H9 (cell line): ENCODE measurements around the gene TTC39A. TPM values are rescaled to one million over a fixed set of nuclear protein-coding genes. Genes with fewer than 3 reads are reported as not detected.

Experiments used
- DNase-seq: peaks from one replicate; pipeline ENCODE4 v3.0.0-alpha.2; 2017
- H2AFZ ChIP-seq: one replicate; pipeline ENCODE4 v1.6.1; 2013; ENCODE audit warnings: mild to moderate bottlenecking, low read length, control low read depth, moderate library complexity
- H2AK5ac ChIP-seq: 2 replicates; pipeline ENCODE4 v1.6.1; 2013; ENCODE audit warnings: low read length, control low read depth, mixed read lengths; ENCODE audit not compliant: insufficient read length
- H2BK120ac ChIP-seq: one replicate; pipeline ENCODE4 v1.6.1; 2013; ENCODE audit warnings: low read depth, mild to moderate bottlenecking, low read length, control low read depth, inconsistent platforms; ENCODE audit not compliant: poor library complexity, severe bottlenecking
- H2BK12ac ChIP-seq: 2 replicates; pipeline ENCODE4 v1.6.1; 2013; ENCODE audit warnings: low read length, control low read depth, mixed read lengths, low read depth; ENCODE audit not compliant: insufficient read length
- H2BK15ac ChIP-seq: 2 replicates; pipeline ENCODE4 v1.6.1; 2013; ENCODE audit warnings: low read depth, low read length, control low read depth
- H2BK20ac ChIP-seq: one replicate; pipeline ENCODE4 v1.6.1; 2013; ENCODE audit warnings: low read depth, mild to moderate bottlenecking, low read length, control low read depth, inconsistent platforms; ENCODE audit not compliant: poor library complexity, severe bottlenecking
- H2BK5ac ChIP-seq: 2 replicates; pipeline ENCODE4 v1.6.1; 2013; ENCODE audit warnings: low read length, control low read depth, mixed read lengths; ENCODE audit not compliant: insufficient read length
- H3K14ac ChIP-seq: 2 replicates; pipeline ENCODE4 v1.6.1; 2013; ENCODE audit warnings: low read length, control low read depth; ENCODE audit not compliant: insufficient read depth
- H3K18ac ChIP-seq: 2 replicates; pipeline ENCODE4 v1.6.1; 2013; ENCODE audit warnings: low read depth, mild to moderate bottlenecking, mixed read lengths, low read length, control low read depth; ENCODE audit not compliant: insufficient read length
- H3K23ac ChIP-seq: 2 replicates; pipeline ENCODE4 v1.6.1; 2013; ENCODE audit warnings: low read length, control low read depth, mixed read lengths, low read depth; ENCODE audit not compliant: insufficient read length
- H3K23me2 ChIP-seq: 2 replicates; pipeline ENCODE4 v1.6.1; 2013; ENCODE audit warnings: low read depth, mild to moderate bottlenecking, mixed read lengths, low read length, control low read depth; ENCODE audit not compliant: insufficient read length, poor library complexity, severe bottlenecking
- H3K27ac ChIP-seq: 2 replicates; pipeline ENCODE4 v1.5.1; 2013; ENCODE audit warnings: low read length, control low read depth, mixed read lengths, low read depth; ENCODE audit not compliant: insufficient read length
- H3K27me3 ChIP-seq: 2 replicates; pipeline ENCODE4 v1.6.1; 2013; ENCODE audit warnings: low read length, control low read depth, inconsistent platforms; ENCODE audit not compliant: insufficient read depth
- H3K4ac ChIP-seq: 2 replicates; pipeline ENCODE4 v1.6.1; 2013; ENCODE audit warnings: low read depth, mild to moderate bottlenecking, control low read depth, inconsistent platforms, low read length, moderate library complexity
- H3K4me1 ChIP-seq: 2 replicates; pipeline ENCODE4 v1.6.1; 2013; ENCODE audit warnings: low read length, control low read depth, inconsistent platforms; ENCODE audit not compliant: insufficient read depth
- H3K4me2 ChIP-seq: 2 replicates; pipeline ENCODE4 v1.6.1; 2013; ENCODE audit warnings: low read length, control low read depth, mixed read lengths; ENCODE audit not compliant: insufficient read length, insufficient read depth
- H3K56ac ChIP-seq: 2 replicates; pipeline ENCODE4 v1.6.1; 2013; ENCODE audit warnings: low read depth, mild to moderate bottlenecking, mixed read lengths, low read length, control low read depth; ENCODE audit not compliant: insufficient read length
- H3K79me1 ChIP-seq: 2 replicates; pipeline ENCODE4 v1.6.1; 2013; ENCODE audit warnings: low read depth, mild to moderate bottlenecking, moderate library complexity, low read length, control low read depth, inconsistent platforms; ENCODE audit not compliant: insufficient read depth, poor library complexity, severe bottlenecking
- H3K79me2 ChIP-seq: 2 replicates; pipeline ENCODE4 v1.6.1; 2013; ENCODE audit warnings: low read length, control low read depth, inconsistent platforms; ENCODE audit not compliant: insufficient read depth
- H3K9ac ChIP-seq: 2 replicates; pipeline ENCODE4 v1.6.1; 2013; ENCODE audit warnings: low read length, control low read depth, mixed read lengths; ENCODE audit not compliant: insufficient read length; ENCODE audit errors: extremely low read depth
- H3K9me3 ChIP-seq: one replicate; pipeline ENCODE4 v1.6.1; 2013; ENCODE audit warnings: low read depth, low read length, inconsistent platforms; ENCODE audit not compliant: control insufficient read depth
- H3T11ph ChIP-seq: one replicate; pipeline ENCODE4 v1.6.1; 2013; ENCODE audit warnings: mild to moderate bottlenecking, low read length, control low read depth, inconsistent platforms
- H4K20me1 ChIP-seq: one replicate; pipeline ENCODE4 v1.6.1; 2013; ENCODE audit not compliant: control insufficient read depth, insufficient read length, insufficient read depth
- H4K5ac ChIP-seq: 2 replicates; pipeline ENCODE4 v1.6.1; 2013; ENCODE audit warnings: low read depth, mild to moderate bottlenecking, mixed read lengths, low read length, control low read depth; ENCODE audit not compliant: insufficient read length
- H4K8ac ChIP-seq: replicated peaks from 2 replicates; pipeline ENCODE4 v1.6.1; 2013; ENCODE audit warnings: low read length, control low read depth, mixed read lengths, low read depth; ENCODE audit not compliant: insufficient read length
- H4K91ac ChIP-seq: 2 replicates; pipeline ENCODE4 v1.6.1; 2013; ENCODE audit warnings: low read depth, mild to moderate bottlenecking, moderate library complexity, mixed read lengths, low read length, control low read depth; ENCODE audit not compliant: insufficient read length
- H3K27ac Mint-ChIP-seq, 3 experiments: 2 replicates in 2 of 3; 3 replicates in 1 of 3; pipeline ENCODE4 v1.8.0; 2020 to 2021; ENCODE audit warnings: mixed read lengths in 3 of 3, mild to moderate bottlenecking in 1 of 3, moderate library complexity in 1 of 3
- H3K27me3 Mint-ChIP-seq: 2 replicates; pipeline ENCODE4 v1.8.0; 2021; ENCODE audit warnings: low read depth, mild to moderate bottlenecking, moderate library complexity, mixed read lengths
- H3K36me3 Mint-ChIP-seq, 3 experiments: 2 replicates in 2 of 3; 3 replicates in 1 of 3; pipeline ENCODE4 v1.8.0; 2020 to 2021; ENCODE audit warnings: low read depth in 3 of 3, mixed read lengths in 3 of 3; ENCODE audit not compliant: insufficient read depth in 1 of 3
- H3K4me1 Mint-ChIP-seq, 2 experiments: 2 replicates each; pipeline ENCODE4 v1.8.0; 2020; ENCODE audit warnings: mixed read lengths in 2 of 2
- H3K4me3 Mint-ChIP-seq, 2 experiments: 2 replicates in 1 of 2; 3 replicates in 1 of 2; pipeline ENCODE4 v1.8.0; 2020 to 2021; ENCODE audit warnings: mild to moderate bottlenecking in 2 of 2, mixed read lengths in 2 of 2, moderate library complexity in 1 of 2
- H3K9me3 Mint-ChIP-seq, 2 experiments: 2 replicates in 1 of 2; 3 replicates in 1 of 2; pipeline ENCODE4 v1.8.0; 2020; ENCODE audit warnings: mild to moderate bottlenecking in 2 of 2, mixed read lengths in 2 of 2, moderate library complexity in 1 of 2
- WGBS: extraction: QIAGEN DNeasy Blood & Tissue Kit; methylation state at CpG from one replicate; pipeline ENCODE4 v1.1.7; 2013; ENCODE audit warnings: missing lambda C conversion rate, low lambda C conversion rate, mixed read lengths; ENCODE audit not compliant: insufficient read length; ENCODE audit errors: extremely low coverage; 5-methylcytosine and 5-hydroxymethylcytosine counted together
- total RNA-seq: library from RNA; stranded (reverse); gene quantifications from 2 replicates; pipeline ENCODE4 v1.2.1, GENCODE V29; 2021
- TF ChIP-seq, protein P1 (sequence below): fragments of 200-600 bp; sonication (generic); conservative IDR thresholded peaks from 3 replicates; pipeline ENCODE4 v1.8.0; 2021; ENCODE audit warnings: antibody characterized with exemption, mild to moderate bottlenecking

TTC39A gene
- total RNA-seq, 1 experiment from 2014 or later, result 7.7 TPM

DNA sequence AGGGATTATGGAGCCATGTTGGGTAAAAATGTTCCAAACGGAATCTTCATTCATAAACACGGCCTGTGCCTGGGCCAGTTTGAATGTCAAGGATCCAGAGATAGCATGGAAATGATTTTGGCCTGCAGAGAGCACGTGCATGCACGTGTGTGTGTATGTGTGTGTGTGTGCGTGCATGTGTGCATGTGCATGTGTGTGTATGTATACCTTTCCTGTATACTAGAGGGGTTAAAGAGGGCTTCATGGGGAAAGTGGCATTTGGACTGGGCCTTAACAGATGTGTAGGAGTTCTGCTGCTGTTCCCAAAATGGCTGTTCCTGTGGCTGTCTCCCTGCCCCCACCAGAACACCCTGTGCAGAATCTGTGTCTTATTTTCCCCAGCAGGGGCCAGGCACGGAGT lies 21.7 kb downstream of the TTC39A start:
- no peaks in the 10 kb centered on the region for H4K20me1 ChIP-seq
- H3K27ac ChIP-seq, result no peak overlapping the region
- Mint-ChIP-seq H3K27me3 (no peaks in the 10 kb centered on the region; the same call in 1 of the 2 replicates), H3K4me3 (no peak overlapping the region), H3K36me3 (no peaks in the 10 kb centered on the region), H3K4me1 (peaks cover 7 to 13% of the 10 kb centered on the region in 2 experiments), H3K27ac (no peak overlapping the region), H3K9me3 (no peaks in the 10 kb centered on the region)
- H3K14ac ChIP-seq, result no peak overlapping the region
- no peak overlapping the region for H3K18ac ChIP-seq
- H4K91ac ChIP-seq, result no peak overlapping the region
- no peak overlapping the region for H2AK5ac ChIP-seq
- H3T11ph ChIP-seq, result no peak overlapping the region
- TF ChIP-seq, protein P1, sequence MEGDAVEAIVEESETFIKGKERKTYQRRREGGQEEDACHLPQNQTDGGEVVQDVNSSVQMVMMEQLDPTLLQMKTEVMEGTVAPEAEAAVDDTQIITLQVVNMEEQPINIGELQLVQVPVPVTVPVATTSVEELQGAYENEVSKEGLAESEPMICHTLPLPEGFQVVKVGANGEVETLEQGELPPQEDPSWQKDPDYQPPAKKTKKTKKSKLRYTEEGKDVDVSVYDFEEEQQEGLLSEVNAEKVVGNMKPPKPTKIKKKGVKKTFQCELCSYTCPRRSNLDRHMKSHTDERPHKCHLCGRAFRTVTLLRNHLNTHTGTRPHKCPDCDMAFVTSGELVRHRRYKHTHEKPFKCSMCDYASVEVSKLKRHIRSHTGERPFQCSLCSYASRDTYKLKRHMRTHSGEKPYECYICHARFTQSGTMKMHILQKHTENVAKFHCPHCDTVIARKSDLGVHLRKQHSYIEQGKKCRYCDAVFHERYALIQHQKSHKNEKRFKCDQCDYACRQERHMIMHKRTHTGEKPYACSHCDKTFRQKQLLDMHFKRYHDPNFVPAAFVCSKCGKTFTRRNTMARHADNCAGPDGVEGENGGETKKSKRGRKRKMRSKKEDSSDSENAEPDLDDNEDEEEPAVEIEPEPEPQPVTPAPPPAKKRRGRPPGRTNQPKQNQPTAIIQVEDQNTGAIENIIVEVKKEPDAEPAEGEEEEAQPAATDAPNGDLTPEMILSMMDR, result no peak
- H4K8ac ChIP-seq, result no peak overlapping the region
- no peak overlapping the region for H2BK12ac ChIP-seq
- H3K79me1 ChIP-seq, result no peaks in the 10 kb centered on the region
- no peaks in the 10 kb centered on the region for H3K27me3 ChIP-seq
- H2BK15ac ChIP-seq, result no peak overlapping the region
- no peak overlapping the region for H4K5ac ChIP-seq
- no peak overlapping the region for H3K4me2 ChIP-seq
- no peak overlapping the region for H2BK20ac ChIP-seq
- no peak overlapping the region for H3K56ac ChIP-seq
- H3K23ac ChIP-seq, result no peak overlapping the region
- H3K4ac ChIP-seq, result no peak overlapping the region
- H3K79me2 ChIP-seq, result no peaks in the 10 kb centered on the region
- H2BK120ac ChIP-seq, result no peak overlapping the region
- no peak overlapping the region for H2AFZ ChIP-seq
- WGBS, result no CpG with 5 or more reads among the region's 6 CpGs
- no peaks in the 10 kb centered on the region for H3K4me1 ChIP-seq
- no peak overlapping the region for H2BK5ac ChIP-seq
- no peak overlapping the region for H3K9ac ChIP-seq
- no peaks in the 10 kb centered on the region for H3K23me2 ChIP-seq
- DNase-seq, result no peak
- H3K9me3 ChIP-seq, result no peaks in the 10 kb centered on the region
